K562 (cell line): ENCODE data around the gene TTC16. TPM values are rescaled to one million over a fixed set of nuclear protein-coding genes. Genes with fewer than 3 reads are reported as not detected.

Experiments used
- ATAC-seq: fragments of 200-7000 bp; cut with Tn5 transposase; 3 replicates; pipeline ENCODE4 v1.9.1; 2020; ENCODE audit warnings: moderate library complexity
- BruUV-seq: library from RNA; stranded (reverse); fragments of 400-500 nt; replicated peaks from 2 replicates; lab custom pipeline; 2021; lab: Mats Ljungman, UMichigan
- CTCF ChIA-PET: fragments of 300-600 bp; formaldehyde crosslinking; extraction: SDS; loops from one replicate; lab custom pipeline; 2021; ENCODE audit warnings: low intra/inter-chr PET ratio; lab: Yijun Ruan, JAX
- POLR2A ChIA-PET: fragments of 300-600, 350-650 bp; sonication (Branson Sonifier 250); formaldehyde crosslinking; extraction: SDS; loops from one replicate; lab custom pipeline; 2021; ENCODE audit warnings: antibody characterized with exemption, inconsistent platforms; lab: Yijun Ruan, JAX
- DNase-seq, 4 experiments: peaks; one replicate each; pipeline versions ENCODE4 v3.0.0 to v3.0.0-alpha.2; 2011 to 2018; ENCODE audit warnings: low spot score in 3 of 4, mixed read lengths in 3 of 4; ENCODE audit errors: extremely low read depth in 1 of 4
- FAIRE-seq: peaks from 2 replicates; lab custom pipeline; 2011; peaks lifted over from hg19 to GRCh38; lab: Jason Lieb, UNC
- H2AFZ ChIP-seq: 2 replicates; pipeline ENCODE4 v1.6.0; 2011; ENCODE audit warnings: low read depth, low read length, control low read depth, inconsistent platforms
- H3K27ac ChIP-seq: fragments of 200-600 bp; 3 replicates; pipeline ENCODE4 v1.8.0; 2011; ENCODE audit warnings: low read depth, mild to moderate bottlenecking, control low read depth, inconsistent platforms, low read length, moderate library complexity, mixed read lengths; ENCODE audit errors: extremely low read depth
- H3K27me3 ChIP-seq, 2 experiments: fragments of 300-600 bp in 1 of 2; 2 replicates in 1 of 2; 3 replicates in 1 of 2; pipeline versions ENCODE4 v1.6.0 to v1.8.0; 2011; ENCODE audit warnings: inconsistent platforms in 2 of 2, low read length in 2 of 2, mild to moderate bottlenecking in 1 of 2, mixed read lengths in 1 of 2, moderate library complexity in 1 of 2; ENCODE audit not compliant: control insufficient read depth in 2 of 2, insufficient read depth in 2 of 2
- H3K36me3 ChIP-seq: fragments of 300-600 bp; 3 replicates; pipeline ENCODE4 v1.8.0; 2011; ENCODE audit warnings: mild to moderate bottlenecking, low read length, inconsistent platforms; ENCODE audit not compliant: control insufficient read depth, insufficient read depth
- H3K4me1 ChIP-seq, 2 experiments: fragments of 200-600 bp in 1 of 2; replicated peaks in 1 of 2; 2 replicates in 1 of 2; 3 replicates in 1 of 2; pipeline versions ENCODE4 v1.5.1 to v1.8.0; 2011; ENCODE audit warnings: inconsistent platforms in 2 of 2, low read length in 2 of 2, mild to moderate bottlenecking in 1 of 2, mixed read lengths in 1 of 2, moderate library complexity in 1 of 2; ENCODE audit not compliant: control insufficient read depth in 2 of 2, insufficient read depth in 2 of 2
- H3K4me2 ChIP-seq: 2 replicates; pipeline ENCODE4 v1.6.1; 2011; ENCODE audit warnings: low read length, control low read depth, inconsistent platforms, mixed read lengths; ENCODE audit not compliant: insufficient read depth
- H3K4me3 ChIP-seq: fragments of 200-600 bp; sonication (generic), shearing (Covaris generic); 2 replicates; pipeline ENCODE4 v1.5.1; 2016; ENCODE audit warnings: control low read depth, inconsistent platforms
- H3K79me2 ChIP-seq: fragments of 200-600 bp; 3 replicates; pipeline ENCODE4 v1.8.0; 2011; ENCODE audit warnings: low read length, inconsistent platforms; ENCODE audit not compliant: control insufficient read depth, insufficient read depth
- H3K9ac ChIP-seq, 2 experiments: 2 replicates each; pipeline versions ENCODE4 v1.6.0 to v1.6.1; 2011; ENCODE audit warnings: low read depth in 2 of 2, low read length in 2 of 2, control low read depth in 1 of 2, inconsistent platforms in 1 of 2, mild to moderate bottlenecking in 1 of 2, mixed read lengths in 1 of 2; ENCODE audit not compliant: insufficient read depth in 1 of 2
- H3K9me1 ChIP-seq: one replicate; pipeline ENCODE4 v1.6.0; 2011; ENCODE audit warnings: inconsistent platforms, mild to moderate bottlenecking, low read length, moderate library complexity; ENCODE audit not compliant: control insufficient read depth, insufficient read depth
- H3K9me3 ChIP-seq: replicated peaks from 2 replicates; pipeline ENCODE4 v1.5.1; 2011; ENCODE audit warnings: low read depth, low read length, inconsistent platforms; ENCODE audit not compliant: control insufficient read depth, insufficient read depth
- H4K20me1 ChIP-seq: replicated peaks from 2 replicates; pipeline ENCODE4 v1.6.1; 2011; ENCODE audit warnings: low read length, inconsistent platforms, mixed read lengths; ENCODE audit not compliant: control insufficient read depth, insufficient read depth
- FOXJ3 ChIP-seq: sonication (generic); formaldehyde crosslinking; IDR thresholded peaks from 2 replicates; pipeline ENCODE4 v1.4.0; 2020; ENCODE audit warnings: mild to moderate bottlenecking, missing genetic modification reagents
- PTTG1 ChIP-seq: fragments of 450-650 bp; IDR thresholded peaks from 2 replicates; pipeline ENCODE4 v1.6.1; 2016; ENCODE audit warnings: low read depth, mild to moderate bottlenecking, missing genetic modification characterization, missing compliant biosample characterization
- PURB ChIP-seq: sonication (generic); formaldehyde crosslinking; IDR thresholded peaks from 2 replicates; pipeline ENCODE4 v1.9.0; 2021; ENCODE audit warnings: low read depth, mild to moderate bottlenecking, missing genetic modification reagents
- ZFP36 ChIP-seq: fragments of 150-350 bp; IDR thresholded peaks from 2 replicates; pipeline ENCODE4 v1.6.1; 2018; ENCODE audit warnings: low read length, low read depth; ENCODE audit not compliant: partially characterized antibody
- ZNF780A ChIP-seq: fragments of 250-450 bp; sonication (Bioruptor Pico); IDR thresholded peaks from 2 replicates; pipeline ENCODE4 v1.5.0; 2021; ENCODE audit warnings: mild to moderate bottlenecking
- WGBS: fragments of 100-300 bp; shearing (Covaris generic); methylation state at CpG from one replicate; pipeline ENCODE4 v1.1.6; 2016; ENCODE audit warnings: low coverage, mixed read lengths; ENCODE audit not compliant: insufficient coverage; ENCODE audit errors: missing lambda C conversion rate; 5-methylcytosine and 5-hydroxymethylcytosine counted together
- in situ Hi-C: fragments of 300-500 bp; cut with MboI; formaldehyde crosslinking; loops from 4 replicates; pipeline ENCODE4 v1.15.0; 2018; ENCODE audit warnings: inconsistent platforms, mixed read lengths
- intact Hi-C: fragments of 100-400 bp; cut with micrococcal nuclease; formaldehyde crosslinking; loops from 2 replicates; pipeline ENCODE4 v1.14.2; 2022
- polyA plus RNA-seq, 8 experiments: library from polyadenylated mRNA; depleted of rRNA in 4 of 8; stranded (reverse) in 5 of 8; unstranded in 3 of 8; fragments of >200 nt; fragmentation: Nextera tagmentation in 2 of 8; fragmentation: Illumina TruSeq in 1 of 8; extraction: Ambion mirVana in 2 of 8; extraction: Trizol in 1 of 8; gene quantifications; 2 replicates each; pipeline versions ENCODE4 v1.2.1 to v1.2.3, GENCODE V29; 2011 to 2014; ENCODE audit warnings: inconsistent platforms in 1 of 8, missing spikeins in 1 of 8
- total RNA-seq, 7 experiments: library from RNA; depleted of rRNA in 6 of 7; stranded (reverse); fragments of >200 nt in 6 of 7; fragmentation: Illumina TruSeq in 2 of 7; extraction: Trizol in 2 of 7; gene quantifications; 2 replicates each; pipeline versions ENCODE4 v1.2.1 to v1.2.3, GENCODE V29; 2011 to 2021; ENCODE audit warnings: low replicate concordance in 1 of 7
- TF ChIP-seq, protein P1 (sequence below): sonication (generic); formaldehyde crosslinking; IDR thresholded peaks from 2 replicates; pipeline ENCODE4 v1.9.0; 2022; ENCODE audit warnings: mild to moderate bottlenecking, missing genetic modification reagents
- TF ChIP-seq, protein P2 (sequence below): IDR thresholded peaks from 2 replicates; pipeline ENCODE4 v1.6.1; 2014; ENCODE audit warnings: antibody characterized with exemption

TTC16 gene
- total and polyA plus RNA-seq, 9 of the 15 experiments (the other 6 are each of a cell fraction or from before 2014, with no cell fraction given) = 0.11 TPM; not detected in 8

DNA sequence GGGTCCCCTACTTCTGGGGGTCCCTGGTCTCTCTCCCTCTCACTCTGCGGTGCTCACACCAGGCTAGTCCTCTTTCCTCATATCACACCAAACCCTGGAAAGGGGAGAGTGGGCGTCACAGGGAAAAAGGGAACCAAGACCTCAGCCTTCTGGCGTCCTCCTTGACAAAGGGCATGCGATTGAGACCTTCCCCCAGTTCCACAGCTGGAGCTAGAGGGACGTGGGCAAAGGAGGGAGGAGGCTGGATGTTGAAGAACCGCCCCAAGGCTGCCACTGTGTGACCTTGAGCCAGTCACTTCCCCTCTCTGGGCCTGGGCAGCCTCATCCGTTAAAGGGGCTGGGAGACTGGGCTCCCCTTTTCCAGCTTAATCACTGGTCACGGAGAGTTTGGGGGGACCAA is 37.7 kb downstream of the TTC16 start:
- H3K4me1 ChIP-seq = peaks cover 4 to 24% of the 10 kb centered on the region in 2 experiments; a peak in 4 of 5 replicates
- TF ChIP-seq PTTG1 (no peak), ZNF780A (CRISPR knock-in tag) (no peak), FOXJ3 (no peak), ZFP36 (peak; percentile 36), PURB (CRISPR knock-in tag) (no peak)
- TF ChIP-seq, protein P1, sequence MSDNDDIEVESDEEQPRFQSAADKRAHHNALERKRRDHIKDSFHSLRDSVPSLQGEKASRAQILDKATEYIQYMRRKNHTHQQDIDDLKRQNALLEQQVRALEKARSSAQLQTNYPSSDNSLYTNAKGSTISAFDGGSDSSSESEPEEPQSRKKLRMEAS (CRISPR knock-in tag) = 0 out of 2 replicates have a peak, but pooled peaks have one; percentile 14
- TF ChIP-seq, protein P2, sequence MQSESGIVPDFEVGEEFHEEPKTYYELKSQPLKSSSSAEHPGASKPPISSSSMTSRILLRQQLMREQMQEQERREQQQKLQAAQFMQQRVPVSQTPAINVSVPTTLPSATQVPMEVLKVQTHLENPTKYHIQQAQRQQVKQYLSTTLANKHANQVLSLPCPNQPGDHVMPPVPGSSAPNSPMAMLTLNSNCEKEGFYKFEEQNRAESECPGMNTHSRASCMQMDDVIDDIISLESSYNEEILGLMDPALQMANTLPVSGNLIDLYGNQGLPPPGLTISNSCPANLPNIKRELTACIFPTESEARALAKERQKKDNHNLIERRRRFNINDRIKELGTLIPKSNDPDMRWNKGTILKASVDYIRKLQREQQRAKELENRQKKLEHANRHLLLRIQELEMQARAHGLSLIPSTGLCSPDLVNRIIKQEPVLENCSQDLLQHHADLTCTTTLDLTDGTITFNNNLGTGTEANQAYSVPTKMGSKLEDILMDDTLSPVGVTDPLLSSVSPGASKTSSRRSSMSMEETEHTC = no peak
- TF ChIP-seq, all 486 proteins: peak for 2
- Histone ChIP-seq H2AFZ (no peak overlapping the region), H3K79me2 (no peaks in the 10 kb centered on the region), H3K27me3 (peaks cover 2 to 41% of the 10 kb centered on the region in 2 experiments; a peak in 3 of 5 replicates), H3K36me3 (no peaks in the 10 kb centered on the region), H3K9ac (no peak overlapping the region), H3K9me3 (no peaks in the 10 kb centered on the region), H3K4me2 (no peak overlapping the region), H3K27ac (no peak overlapping the region), H3K9me1 (no peaks in the 10 kb centered on the region), H4K20me1 (peaks cover 23% of the 10 kb centered on the region), H3K4me3 (no peak overlapping the region)
- ATAC-seq (no peak), DNase-seq (no peak), FAIRE-seq (no peak)
- intact Hi-C loops = no loop called here
- POLR2A ChIA-PET = interaction anchor here (0.5 to 1.6 kb wide), 4 partner anchors 8 to 1255 kb away, joined by 3 to 6 read pairs (median 3); partner anchors contain the start of genes PTRH1 and TTC16
- WGBS = 9% methylated on average over 5 of the region's 8 CpGs
- BruUV-seq = no TSS peak
- in situ Hi-C loops = loop anchor here (25.0 kb wide), 1 partner anchor 609 kb away; the partner anchor contains the start of gene URM1
- CTCF ChIA-PET = no interaction called here
